Lung (tissue), 12 donors: ENCODE data around the gene PLXNA2. TPM values are rescaled to one million over a fixed set of nuclear protein-coding genes. Genes with fewer than 3 reads are reported as not detected.

ENCODE experiments used
- ATAC-seq: fragments of 200-7000 bp; cut with Tn5 transposase; one replicate; pipeline ENCODE4 v1.9.1; 2020; ENCODE audit warnings: moderate number of reproducible peaks; ENCODE audit not compliant: insufficient read depth, low FRiP score
- DNase-seq, 3 donors: peaks; one replicate each; pipeline ENCODE4 v3.0.0-alpha.2; 2013 to 2017
- H3K27ac ChIP-seq, 2 donors: one replicate each; pipeline ENCODE4 v1.5.1; 2013; ENCODE audit warnings: mild to moderate bottlenecking in 2 of 2, moderate library complexity in 2 of 2, control low read depth in 1 of 2, inconsistent platforms in 1 of 2, low read depth in 1 of 2, low read length in 1 of 2
- H3K27me3 ChIP-seq, 3 donors: one replicate each; pipeline ENCODE4 v1.5.1; 2013; ENCODE audit warnings: low read length in 2 of 3; ENCODE audit not compliant: control insufficient read depth in 3 of 3, insufficient read depth in 3 of 3
- H3K36me3 ChIP-seq, 4 donors: one replicate each; pipeline ENCODE4 v1.5.1; 2013; ENCODE audit warnings: low read length in 4 of 4, mild to moderate bottlenecking in 1 of 4, moderate library complexity in 1 of 4; ENCODE audit not compliant: control insufficient read depth in 4 of 4, insufficient read depth in 4 of 4
- H3K4me1 ChIP-seq, 5 donors: one replicate each; pipeline ENCODE4 v1.5.1; 2013; ENCODE audit warnings: low read length in 5 of 5, mild to moderate bottlenecking in 2 of 5, moderate library complexity in 1 of 5; ENCODE audit not compliant: control insufficient read depth in 5 of 5, insufficient read depth in 5 of 5
- H3K4me3 ChIP-seq: one replicate; pipeline ENCODE4 v1.5.1; 2013; ENCODE audit warnings: mild to moderate bottlenecking, control low read depth, moderate library complexity
- H3K9ac ChIP-seq, 2 donors: one replicate each; pipeline ENCODE4 v1.5.1; 2013; ENCODE audit warnings: low read length in 2 of 2, control low read depth in 1 of 2; ENCODE audit not compliant: insufficient read depth in 1 of 2
- H3K9me3 ChIP-seq, 4 donors: one replicate each; pipeline ENCODE4 v1.5.1; 2013; ENCODE audit warnings: low read length in 3 of 4, mild to moderate bottlenecking in 1 of 4, moderate library complexity in 1 of 4; ENCODE audit not compliant: control insufficient read depth in 4 of 4, insufficient read depth in 3 of 4
- CTCF ChIP-seq: IDR thresholded peaks from 2 replicates; pipeline ENCODE4 v1.5.1; 2012; ENCODE audit warnings: mild to moderate bottlenecking; ENCODE audit errors: control extremely low read depth, extremely low read depth
- WGBS, 2 donors: extraction: QIAGEN DNeasy Blood & Tissue Kit; methylation state at CpG; one replicate each; pipeline ENCODE4 v1.1.7; 2013; 5-methylcytosine and 5-hydroxymethylcytosine counted together
- polyA plus RNA-seq, 2 donors: library from polyadenylated mRNA; stranded (reverse); fragments of 200-250 nt; gene quantifications; one replicate each; pipeline ENCODE4 v1.2.1, GENCODE V29; 2013
- total RNA-seq, 2 donors: library from RNA; depleted of rRNA in 1 of 2; stranded (reverse); fragments of >200 nt in 1 of 2; gene quantifications; one replicate each; pipeline ENCODE4 v1.2.1, GENCODE V29; 2014 to 2021
- donor health status: control.
- donor health status: control.
- donor health status: Bipolar disorder and iron deficiency.
- donor health status: healthy.
- donor health status: DM: yes; HTN: yes; CAD: no.

PLXNA2 gene
- total and polyA plus RNA-seq, 4 donors = 13.2 to 118 (median 32.6) TPM

GRCh38 chr1:208009706-208010444 is 234.3 kb downstream of the PLXNA2 start:
- H3K27me3 ChIP-seq = no peaks in the 10 kb centered on the region
- no peaks in the 10 kb centered on the region for H3K36me3 ChIP-seq
- no peak overlapping the region for H3K9ac ChIP-seq
- TF ChIP-seq CTCF = no peak
- 89 to 91% methylated on average over 12 of the region's 12 CpGs for WGBS, 2 donors
- DNase-seq (no peak), ATAC-seq (no peak)
- H3K4me3 ChIP-seq = no peak overlapping the region
- H3K9me3 ChIP-seq = no peaks in the 10 kb centered on the region
- no peaks in the 10 kb centered on the region for H3K4me1 ChIP-seq
- H3K27ac ChIP-seq = no peak overlapping the region

GRCh38 chr1:208009303-208009702 is 234.9 kb downstream of the PLXNA2 start:
- DNase-seq (no peak), ATAC-seq (no peak)
- Histone ChIP-seq H3K27me3 (no peaks in the 10 kb centered on the region), H3K9ac (no peak overlapping the region), H3K36me3 (no peaks in the 10 kb centered on the region), H3K27ac (no peak overlapping the region), H3K4me1 (no peaks in the 10 kb centered on the region), H3K4me3 (no peak overlapping the region), H3K9me3 (no peaks in the 10 kb centered on the region)
- no peak for TF ChIP-seq CTCF
- 92 to 94% methylated on average over 8 of the region's 8 CpGs for WGBS, 2 donors

GRCh38 chr1:208008534-208008933 is 235.7 kb downstream of the PLXNA2 start:
- no peak for ATAC-seq
- H3K9me3 ChIP-seq = no peaks in the 10 kb centered on the region

More at GRCh38 chr1:208008534-208008933, 235.7 kb downstream of the PLXNA2 start:
- H3K36me3 ChIP-seq = no peaks in the 10 kb centered on the region
- no peak overlapping the region for H3K27ac ChIP-seq
- WGBS, 2 donors = 88 to 99% methylated on average over 3 of the region's 3 CpGs
- H3K4me3 ChIP-seq = no peak overlapping the region
- H3K27me3 ChIP-seq = no peaks in the 10 kb centered on the region
- no peak for DNase-seq
- H3K9ac ChIP-seq = no peak overlapping the region
- no peak for TF ChIP-seq CTCF
- no peaks in the 10 kb centered on the region for H3K4me1 ChIP-seq
